Astrocyte (in vitro differentiated cells and primary cell): Measurements from ENCODE around the gene DOCK2.

ENCODE experiments used
- CTCF ChIP-seq: IDR thresholded peaks from 2 replicates; pipeline ENCODE4 v1.5.1; 2011; ENCODE audit warnings: low read depth, mild to moderate bottlenecking, inconsistent platforms, low read length, moderate library complexity; ENCODE audit not compliant: insufficient read depth
- EZH2 ChIP-seq: IDR thresholded peaks from 2 replicates; pipeline ENCODE4 v1.6.1; 2012; ENCODE audit warnings: mild to moderate bottlenecking, low read length, inconsistent platforms; ENCODE audit not compliant: insufficient read depth

GRCh38 chr5:169950333-169950732 lies 313.3 kb downstream of the DOCK2 start:
- TF ChIP-seq CTCF, result no peak
- no peak for TF ChIP-seq EZH2
